ENCODE data around the gene DLL4. TPM values are rescaled to one million over a fixed set of nuclear protein-coding genes. Genes with fewer than 3 reads are reported as not detected.

DLL4 gene
- total RNA-seq, 1 experiment from 2014 or later: 1.5 TPM

- TF ChIP-seq CEBPB (IDR thresholded peaks at IDR 0.05; ENCODE audit: low read depth) (no peak), ZFX (IDR thresholded peaks at IDR 0.05) (peak; percentile 75; the same call in 1 of the 2 replicates), RAD21 (IDR thresholded peaks at IDR 0.05; ENCODE audit: low read depth) (peak; percentile 11; the same call in 1 of the 2 replicates), YY1 (IDR thresholded peaks at IDR 0.05; ENCODE audit: extremely low read depth, insufficient replicate concordance, low read depth, low read length) (no peak), EZH2 (IDR thresholded peaks at IDR 0.05) (no peak)
These were observed 34.3 kb upstream of the DLL4 start (continued) for GRCh38 chr15:40894681-40895448.

- TF ChIP-seq, protein P1, sequence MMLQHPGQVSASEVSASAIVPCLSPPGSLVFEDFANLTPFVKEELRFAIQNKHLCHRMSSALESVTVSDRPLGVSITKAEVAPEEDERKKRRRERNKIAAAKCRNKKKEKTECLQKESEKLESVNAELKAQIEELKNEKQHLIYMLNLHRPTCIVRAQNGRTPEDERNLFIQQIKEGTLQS (IDR thresholded peaks at IDR 0.05): no peak
- no peak for TF ChIP-seq POLR2AphosphoS5 (IDR thresholded peaks at IDR 0.05; ENCODE audit: low read depth, low read length)
- TF ChIP-seq SRF (IDR thresholded peaks at IDR 0.05; ENCODE audit: low read depth): no peak
- no peak for TF ChIP-seq EZH2 (IDR thresholded peaks at IDR 0.05)
- TF ChIP-seq CTCF (IDR thresholded peaks at IDR 0.05 in 2 of 3, conservative IDR thresholded peaks at IDR 0.05 in 1 of 3; ENCODE audit: borderline replicate concordance in 1 of 3, insufficient read depth in 1 of 3, low read depth in 2 of 3, low read length in 2 of 3): no peak
- TF ChIP-seq, protein P2, sequence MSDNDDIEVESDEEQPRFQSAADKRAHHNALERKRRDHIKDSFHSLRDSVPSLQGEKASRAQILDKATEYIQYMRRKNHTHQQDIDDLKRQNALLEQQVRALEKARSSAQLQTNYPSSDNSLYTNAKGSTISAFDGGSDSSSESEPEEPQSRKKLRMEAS (IDR thresholded peaks at IDR 0.05): no peak
- no peak for TF ChIP-seq EZH2phosphoT487 (IDR thresholded peaks at IDR 0.05; ENCODE audit: borderline replicate concordance)
- TF ChIP-seq JUND (IDR thresholded peaks at IDR 0.05): no peak
- H4K20me1 ChIP-seq (ENCODE audit: insufficient read depth): no peaks in the 10 kb centered on the region
- no peak for DNase-seq (ENCODE audit: low read depth, low spot score)
- H3K27ac ChIP-seq (ENCODE audit: low read depth, low read length): no peak overlapping the region; the same call in 1 of the 2 replicates
- H3K4me1 ChIP-seq (ENCODE audit: control insufficient read depth in 1 of 2, insufficient read depth in 2 of 2, low read length in 2 of 2): peaks cover 6 to 20% of the 10 kb centered on the region in 2 experiments
- ATAC-seq: no peak
- no peak overlapping the region for H3K4me2 ChIP-seq (ENCODE audit: low read length)
- peaks cover 14% of the 10 kb centered on the region in 2 experiments; a peak in 3 of 4 replicates for H3K36me3 ChIP-seq (ENCODE audit: control insufficient read depth in 1 of 2, insufficient read depth in 2 of 2, low read length in 2 of 2)
- H3K4me3 ChIP-seq (replicated peaks in 1 of 2; ENCODE audit: low read depth in 1 of 2, low read length in 2 of 2): no peak overlapping the region
- ChIA-PET CTCF (no interaction called here), POLR2A (no interaction called here), RAD21 (ENCODE audit: low non-redundant PET in 1 of 2, low total read pairs in 2 of 2, uncharacterized antibody in 2 of 2, unreplicated experiment in 2 of 2) (no interaction called here)
- no peaks in the 10 kb centered on the region for H3K9me3 ChIP-seq (ENCODE audit: control insufficient read depth in 1 of 2, insufficient read depth in 1 of 2, low read depth in 1 of 2, low read length in 2 of 2)
- H3K9ac ChIP-seq (ENCODE audit: low read length): no peak overlapping the region
- H3K27me3 ChIP-seq (ENCODE audit: insufficient read depth, low read length): no peaks in the 10 kb centered on the region
- intact Hi-C loops (cut with micrococcal nuclease): no loop called here
- BruUV-seq (replicated peaks): no TSS peak
- H3K79me2 ChIP-seq (ENCODE audit: insufficient read depth, low read length): peaks cover 18% of the 10 kb centered on the region
- no peaks in the 10 kb centered on the region for H3K9me2 ChIP-seq (ENCODE audit: insufficient read depth)
- H2AFZ ChIP-seq (ENCODE audit: low read depth, low read length, poor library complexity, severe bottlenecking): no peak overlapping the region
These were observed 29.5 kb upstream of the DLL4 start for GRCh38 chr15:40899536-40900207.

Measured in HCT116 (cell line).